ENCODE results near the gene KCNH1. TPM values are rescaled to one million over a fixed set of nuclear protein-coding genes. Genes with fewer than 3 reads are reported as not detected.
A peak's percentile ranks its signal among the peaks of the same experiment; 100 is the strongest.
"Not testable (repeated sequence)": the region's sequence is repeated elsewhere in the genome, so short reads cannot be mapped to it uniquely, and the experiment has no call there.

KCNH1 gene
- total and polyA plus RNA-seq, 2 experiments from 2014 or later, result 0.71 to 1.8 TPM

GRCh38 chr1:210978316-210978973 lies 155.5 kb downstream of the KCNH1 start:
- H4K20me1 ChIP-seq (ENCODE audit: insufficient read depth), result no peaks in the 10 kb centered on the region
- no peak for TF ChIP-seq EZH2phosphoT487 (IDR thresholded peaks at IDR 0.05; ENCODE audit: insufficient read depth, low read depth)
- TF ChIP-seq EZH2 (IDR thresholded peaks at IDR 0.05; ENCODE audit: insufficient read depth, poor library complexity, severe bottlenecking), result no peak
- no peaks in the 10 kb centered on the region for H3K79me2 ChIP-seq (ENCODE audit: insufficient read depth)
- H3K27me3 ChIP-seq (replicated peaks; ENCODE audit: insufficient read depth), result no peaks in the 10 kb centered on the region
- 49 to 50% methylated on average over 6 of the region's 6 CpGs for WGBS, 2 experiments (ENCODE audit: low coverage in 1 of 2, low lambda C conversion rate in 2 of 2, missing lambda C conversion rate in 2 of 2)
- no peak for DNase-seq
- no peak overlapping the region for H3K4me2 ChIP-seq (ENCODE audit: unreplicated experiment)
- no peak overlapping the region for H3K9ac ChIP-seq
- no peaks in the 10 kb centered on the region for H3K36me3 ChIP-seq (ENCODE audit: low read depth)
- no peak overlapping the region for H3K27ac ChIP-seq
- H3K9me2 ChIP-seq (ENCODE audit: insufficient read depth), result no peaks in the 10 kb centered on the region
- H3F3A ChIP-seq (ENCODE audit: insufficient read depth), result no peaks in the 10 kb centered on the region
- H2AFZ ChIP-seq, result no peak overlapping the region
- H3K4me1 ChIP-seq (ENCODE audit: insufficient read depth), result no peaks in the 10 kb centered on the region
- no peaks in the 10 kb centered on the region for H3K9me3 ChIP-seq (ENCODE audit: low read depth)
- no peak overlapping the region for H3K4me3 ChIP-seq
- in situ Hi-C loops (cut with MboI), result no loop called here

- H3K27ac ChIP-seq, result no peak overlapping the region
- no peaks in the 10 kb centered on the region for H3K4me1 ChIP-seq (ENCODE audit: insufficient read depth)
- TF ChIP-seq EZH2 (IDR thresholded peaks at IDR 0.05; ENCODE audit: insufficient read depth, poor library complexity, severe bottlenecking) (no peak), EZH2phosphoT487 (IDR thresholded peaks at IDR 0.05; ENCODE audit: insufficient read depth, low read depth) (no peak)
- no peaks in the 10 kb centered on the region for H3K36me3 ChIP-seq (ENCODE audit: low read depth)
- H3K9me3 ChIP-seq (ENCODE audit: low read depth), result no peaks in the 10 kb centered on the region
- in situ Hi-C loops (cut with MboI), result no loop called here
- no peak for DNase-seq
- no peak overlapping the region for H3K9ac ChIP-seq
- no peak overlapping the region for H2AFZ ChIP-seq
- H3K9me2 ChIP-seq (ENCODE audit: insufficient read depth), result no peaks in the 10 kb centered on the region
- 24 to 31% methylated on average over 7 of the region's 7 CpGs for WGBS, 2 experiments (ENCODE audit: low coverage in 1 of 2, low lambda C conversion rate in 2 of 2, missing lambda C conversion rate in 2 of 2)
- H3K4me3 ChIP-seq, result no peak overlapping the region
- no peaks in the 10 kb centered on the region for H3K27me3 ChIP-seq (replicated peaks; ENCODE audit: insufficient read depth)
- H4K20me1 ChIP-seq (ENCODE audit: insufficient read depth), result no peaks in the 10 kb centered on the region
- no peaks in the 10 kb centered on the region for H3F3A ChIP-seq (ENCODE audit: insufficient read depth)
- H3K79me2 ChIP-seq (ENCODE audit: insufficient read depth), result no peaks in the 10 kb centered on the region
- no peak overlapping the region for H3K4me2 ChIP-seq (ENCODE audit: unreplicated experiment)
Observed at GRCh38 chr1:210951279-210951678, 182.7 kb downstream of the KCNH1 start.

- H3K9ac ChIP-seq; in situ Hi-C loops (cut with MboI); H3K79me2 ChIP-seq (ENCODE audit: insufficient read depth); H3K27me3 ChIP-seq (replicated peaks; ENCODE audit: insufficient read depth); H3K4me3 ChIP-seq; H3F3A ChIP-seq (ENCODE audit: insufficient read depth); H3K4me2 ChIP-seq (ENCODE audit: unreplicated experiment); H4K20me1 ChIP-seq (ENCODE audit: insufficient read depth); H3K4me1 ChIP-seq (ENCODE audit: insufficient read depth); H3K27ac ChIP-seq; H3K9me3 ChIP-seq (ENCODE audit: low read depth); H3K36me3 ChIP-seq (ENCODE audit: low read depth); H2AFZ ChIP-seq; H3K9me2 ChIP-seq (ENCODE audit: insufficient read depth): not testable (repeated sequence)
- 15 to 40% methylated on average over 1 to 2 of the region's 2 CpGs for WGBS, 2 experiments (ENCODE audit: low coverage in 1 of 2, low lambda C conversion rate in 2 of 2, missing lambda C conversion rate in 2 of 2)
- DNase-seq, result peak; percentile 16
Observed at GRCh38 chr1:210949940-210950546, 183.9 kb downstream of the KCNH1 start.

- TF ChIP-seq EZH2 (IDR thresholded peaks at IDR 0.05; ENCODE audit: insufficient read depth, poor library complexity, severe bottlenecking), result no peak
- TF ChIP-seq EZH2phosphoT487 (IDR thresholded peaks at IDR 0.05; ENCODE audit: insufficient read depth, low read depth), result no peak
- H3K4me1 ChIP-seq (ENCODE audit: insufficient read depth), result no peaks in the 10 kb centered on the region
- H3K4me3 ChIP-seq, result no peak overlapping the region
- in situ Hi-C loops (cut with MboI), result no loop called here
- WGBS, 2 experiments (ENCODE audit: low coverage in 1 of 2, low lambda C conversion rate in 2 of 2, missing lambda C conversion rate in 2 of 2), result 50 to 51% methylated on average over 7 of the region's 7 CpGs
- H3K9ac ChIP-seq, result no peak overlapping the region
- H2AFZ ChIP-seq, result no peak overlapping the region
- H3K4me2 ChIP-seq (ENCODE audit: unreplicated experiment), result no peak overlapping the region
- H4K20me1 ChIP-seq (ENCODE audit: insufficient read depth), result no peaks in the 10 kb centered on the region
- H3F3A ChIP-seq (ENCODE audit: insufficient read depth), result no peaks in the 10 kb centered on the region
- H3K36me3 ChIP-seq (ENCODE audit: low read depth), result no peaks in the 10 kb centered on the region
- no peaks in the 10 kb centered on the region for H3K27me3 ChIP-seq (replicated peaks; ENCODE audit: insufficient read depth)
- H3K9me2 ChIP-seq (ENCODE audit: insufficient read depth), result no peaks in the 10 kb centered on the region
- no peaks in the 10 kb centered on the region for H3K79me2 ChIP-seq (ENCODE audit: insufficient read depth)
- DNase-seq, result no peak
- no peaks in the 10 kb centered on the region for H3K9me3 ChIP-seq (ENCODE audit: low read depth)
- H3K27ac ChIP-seq, result no peak overlapping the region
Observed at GRCh38 chr1:210949489-210949888, 184.5 kb downstream of the KCNH1 start.

Measured in GM23248 (cell line).